Stimulated activated CD4-positive, alpha-beta T cell treated with anti-CD3 and anti-CD28 coated beads, Interleukin-2, amount 100 ng/mL, for 24 hours (primary cell): ENCODE results near the gene POTEE.
"Not testable (repeated sequence)": the region's sequence is repeated elsewhere in the genome, so short reads cannot be mapped to it uniquely, and the experiment has no call there.

ENCODE experiments used
- DNase-seq, 2 donors: peaks; one replicate each; pipeline ENCODE4 v3.0.0-alpha.2; 2020

The POTEE gene

DNA sequence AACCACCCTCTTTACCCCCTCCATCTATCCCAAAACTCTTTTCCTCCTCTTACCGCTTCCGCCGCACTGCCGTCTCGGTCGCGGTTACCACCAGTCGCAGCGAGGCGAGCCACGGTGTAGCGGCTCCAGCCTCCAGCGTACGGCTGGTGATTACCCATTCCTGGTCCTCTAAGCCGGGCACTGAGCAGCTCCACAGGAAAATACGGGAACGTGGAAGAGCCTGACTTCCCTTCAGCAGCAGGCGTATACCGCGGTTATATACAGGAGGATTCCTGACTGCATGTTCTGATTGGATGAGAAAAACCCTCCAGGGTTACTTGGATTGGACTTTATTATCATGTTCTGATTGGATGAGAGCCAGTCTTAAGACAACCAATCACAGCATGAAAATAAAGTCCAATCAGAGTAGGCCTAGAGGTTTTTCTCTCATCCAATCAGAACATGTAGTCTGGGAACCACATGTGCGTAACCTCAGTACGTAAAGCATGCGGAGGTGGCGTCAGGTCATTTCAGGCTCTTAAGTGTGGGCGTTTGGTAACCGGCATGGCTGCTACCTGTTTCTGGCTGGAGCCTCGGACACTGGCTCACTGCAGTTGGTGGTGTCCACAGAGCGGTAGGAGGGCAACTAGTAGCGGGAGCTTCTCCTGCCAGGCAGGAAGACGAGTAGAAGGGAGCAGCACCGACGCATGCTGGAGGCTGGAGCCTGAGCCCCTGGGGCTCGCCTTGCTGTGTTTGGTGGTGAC is at the start of gene POTEE:
Gene POTEE, plus strand, starts transcription at position 507 of the 743 bp plus-strand sequence. CDS start 8,867 bp downstream, outside the sequence.
- not testable (repeated sequence) for DNase-seq

DNA sequence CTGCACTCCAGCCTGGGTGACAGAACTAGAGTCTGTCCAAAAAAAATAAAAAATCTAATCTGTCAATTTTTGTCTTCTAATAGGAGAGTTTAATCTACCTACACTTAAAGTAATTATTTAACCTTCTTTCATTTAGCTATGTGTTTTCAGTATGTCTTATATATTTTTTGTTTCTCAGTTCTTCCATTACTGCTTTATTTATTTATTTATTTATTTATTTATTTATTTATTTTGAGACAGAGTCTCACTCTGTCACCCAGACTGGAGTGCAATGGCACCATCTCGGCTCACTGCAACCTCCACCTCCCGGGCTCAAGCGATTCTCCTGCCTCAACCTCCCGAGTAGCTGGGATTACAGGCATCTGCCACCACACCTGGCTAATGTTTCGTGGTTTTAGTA is 43.8 kb upstream of the POTEE start:
- not testable (repeated sequence) for DNase-seq

DNA sequence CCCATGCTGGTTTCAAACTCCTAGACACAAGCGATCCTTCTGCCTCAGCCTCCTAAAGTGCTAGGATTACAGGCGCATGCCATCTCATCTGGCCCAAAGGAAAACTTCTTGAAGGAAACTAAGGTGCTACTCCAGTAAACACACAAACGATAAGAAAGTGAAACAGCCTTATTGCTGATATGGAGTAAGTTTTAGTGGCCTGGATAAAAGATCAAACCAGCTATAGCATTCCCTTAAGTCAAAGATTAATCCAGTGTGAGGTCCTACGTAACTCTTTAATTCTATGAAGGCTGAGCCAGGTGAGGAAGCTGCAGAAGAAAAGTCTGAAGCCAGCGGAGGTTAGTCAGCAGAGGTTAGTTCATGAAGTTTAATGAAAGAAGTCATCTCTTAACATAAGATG is 40.8 kb upstream of the POTEE start:
- no peak for DNase-seq

DNA sequence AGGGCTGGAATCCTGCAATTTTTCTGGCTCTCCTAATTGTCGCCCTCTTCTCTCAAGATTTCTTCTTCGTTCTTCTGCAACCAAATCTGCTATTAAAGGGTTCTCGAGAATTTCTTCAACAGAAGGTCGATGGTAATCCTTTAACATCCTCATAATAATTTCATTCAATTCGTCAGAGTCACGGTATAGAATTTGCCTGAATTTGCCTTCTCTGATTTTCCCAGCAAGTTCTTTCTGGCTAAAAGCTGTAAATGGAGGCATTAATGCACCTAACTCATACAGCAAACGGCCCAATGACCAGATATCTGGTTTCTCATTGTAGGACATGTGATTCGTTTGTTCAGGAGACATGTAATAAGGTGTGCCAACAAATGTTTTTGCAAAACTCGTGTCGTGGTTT is 31.3 kb upstream of the POTEE start:
- DNase-seq: not testable (repeated sequence)

DNA sequence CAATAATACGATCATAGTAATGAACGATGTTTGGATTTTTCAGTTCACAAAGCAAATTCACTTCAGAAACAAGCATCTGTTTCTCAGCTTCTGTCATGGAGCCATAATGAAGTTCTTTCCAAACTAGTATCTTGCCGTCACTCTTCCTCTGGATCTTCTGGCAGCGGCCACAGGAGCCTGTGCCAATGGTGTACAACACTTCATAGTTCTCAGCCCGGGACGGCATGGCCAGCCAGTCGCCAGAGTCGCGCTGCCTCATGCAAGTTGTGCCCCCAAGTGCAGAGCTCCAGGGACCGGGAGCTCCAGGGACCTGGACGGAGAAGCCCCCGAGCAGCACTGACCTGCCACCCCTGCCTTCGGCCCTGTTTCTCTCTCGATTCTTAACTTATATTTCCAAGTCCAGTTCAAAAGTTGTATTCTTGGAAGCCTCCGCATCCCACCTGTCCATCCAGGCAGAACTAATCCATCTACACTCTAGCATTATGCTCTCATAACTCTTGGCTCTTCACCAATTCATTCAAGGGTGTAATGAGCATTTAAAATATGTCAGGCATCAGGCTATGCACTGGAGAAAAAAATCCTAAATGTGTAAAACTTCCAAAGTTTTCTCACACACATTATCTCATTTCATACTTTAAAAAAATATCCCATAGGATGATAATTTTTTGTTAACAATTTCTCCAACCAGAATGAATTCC is 30.5 kb upstream of the POTEE start:
- DNase-seq: not testable (repeated sequence)

DNA sequence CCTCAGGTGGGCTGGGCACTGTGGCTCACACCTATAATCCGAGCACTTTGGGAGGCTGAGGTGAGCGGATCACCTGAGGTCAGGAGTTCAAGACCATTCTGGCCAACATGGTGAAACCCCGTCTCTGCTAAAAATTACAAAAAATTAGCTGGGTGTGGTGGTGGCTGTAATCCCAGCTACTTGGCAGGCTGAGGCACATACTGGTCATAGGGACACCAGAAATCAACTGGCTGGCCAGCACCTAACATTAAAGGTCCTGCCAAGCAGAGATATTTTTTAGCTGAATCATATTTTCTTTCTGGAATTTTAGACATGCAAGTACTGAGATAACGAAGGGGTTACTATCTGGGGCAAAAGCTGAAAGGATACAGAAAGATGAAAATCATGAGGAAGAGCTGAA is 27.9 kb upstream of the POTEE start:
- not testable (repeated sequence) for DNase-seq

DNA sequence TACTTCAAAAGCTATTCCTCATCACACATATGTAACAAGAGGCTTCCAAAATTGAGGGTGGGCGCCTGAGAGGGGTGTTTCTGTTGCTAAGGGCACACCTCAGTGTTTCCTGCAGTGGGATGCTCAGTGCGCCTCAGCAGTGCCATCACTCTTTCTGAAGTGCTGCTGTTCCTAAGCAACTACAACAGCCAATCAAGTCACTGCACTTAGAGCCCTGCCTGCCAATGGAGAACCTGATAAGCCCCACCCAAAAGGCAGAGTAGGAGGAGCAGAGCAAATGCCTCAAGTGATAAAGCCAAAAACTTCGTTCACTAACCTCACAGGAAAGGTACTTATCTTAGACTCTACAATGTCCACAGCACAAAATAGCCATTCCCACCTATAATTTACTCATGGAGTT is 15.9 kb upstream of the POTEE start:
- DNase-seq: not testable (repeated sequence)

DNA sequence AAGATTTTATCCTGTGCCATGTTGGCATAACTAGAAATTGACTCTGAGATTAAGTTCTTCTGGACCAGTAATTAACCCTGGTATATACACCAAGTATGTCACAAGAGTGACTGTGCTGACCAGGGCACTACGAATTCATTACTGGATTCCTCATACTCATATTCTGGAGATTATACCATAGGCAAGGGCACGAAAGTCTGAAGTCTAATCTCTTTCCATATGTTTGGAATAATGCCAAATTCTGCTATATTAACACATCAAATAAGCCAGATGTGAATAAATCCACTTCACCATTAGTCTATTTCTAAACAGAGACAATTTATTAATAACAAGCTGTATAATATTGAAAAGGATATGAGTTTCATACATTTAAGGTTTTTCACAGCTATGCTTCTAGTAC is 13.2 kb upstream of the POTEE start:
- DNase-seq: not testable (repeated sequence)

DNA sequence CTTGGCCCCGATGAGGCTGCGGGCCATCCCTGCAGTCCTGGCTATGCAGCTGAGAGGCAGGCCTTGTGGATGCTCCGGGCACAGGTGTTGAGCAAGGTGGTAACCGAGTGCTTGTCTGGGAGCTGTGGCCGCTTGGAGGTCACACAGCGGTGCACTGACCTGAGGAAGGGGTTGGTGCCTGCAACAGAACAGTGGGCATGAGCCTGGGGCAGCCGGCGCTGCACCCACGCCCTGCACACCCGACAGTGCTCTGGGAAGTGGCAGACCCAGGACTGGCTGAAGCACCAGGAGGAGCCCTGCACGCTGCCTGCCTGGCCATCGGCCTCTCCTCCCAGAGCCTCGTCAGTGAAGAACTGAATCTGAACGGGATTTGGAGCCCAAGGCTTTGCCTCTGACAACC is 8.2 kb upstream of the POTEE start:
- DNase-seq: no peak

DNA sequence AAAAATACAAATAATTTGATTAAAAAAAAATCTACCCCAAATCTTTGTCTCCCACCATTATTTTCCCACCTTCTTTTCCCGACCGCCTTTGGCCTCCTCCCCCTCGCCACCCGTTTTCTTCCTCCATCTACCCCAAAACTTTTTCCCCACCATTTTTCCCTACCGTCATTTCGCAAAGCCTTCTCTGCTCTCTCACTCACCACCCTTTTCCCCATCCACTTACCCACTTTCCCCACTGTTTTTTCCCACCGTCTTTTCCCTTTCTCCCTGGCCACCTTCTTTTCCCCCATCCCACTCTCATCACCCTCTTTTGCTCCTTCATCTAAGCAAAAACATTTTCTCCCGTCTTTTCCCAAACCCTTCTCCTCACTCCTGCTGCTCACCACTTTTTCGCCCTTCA is 1.5 kb upstream of the POTEE start:
- DNase-seq: not testable (repeated sequence)

DNA sequence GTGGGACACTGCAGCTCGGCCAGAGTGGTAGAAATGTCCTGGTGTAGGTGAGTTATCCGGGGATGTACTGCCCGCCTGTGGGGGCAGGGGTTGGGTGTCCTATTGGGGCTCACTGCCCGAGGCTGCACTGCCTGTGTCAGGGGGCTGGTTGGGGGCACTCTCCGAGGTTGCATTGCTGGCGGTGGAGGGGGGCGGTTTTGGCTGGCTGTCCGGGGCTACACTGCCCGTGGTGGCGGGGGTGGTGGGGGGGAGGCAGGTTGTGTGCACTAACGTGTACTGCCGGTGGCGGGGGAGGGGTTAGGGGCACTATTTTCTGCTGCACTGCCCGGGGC is 403 bp downstream of the POTEE start:
- DNase-seq: not testable (repeated sequence)

DNA sequence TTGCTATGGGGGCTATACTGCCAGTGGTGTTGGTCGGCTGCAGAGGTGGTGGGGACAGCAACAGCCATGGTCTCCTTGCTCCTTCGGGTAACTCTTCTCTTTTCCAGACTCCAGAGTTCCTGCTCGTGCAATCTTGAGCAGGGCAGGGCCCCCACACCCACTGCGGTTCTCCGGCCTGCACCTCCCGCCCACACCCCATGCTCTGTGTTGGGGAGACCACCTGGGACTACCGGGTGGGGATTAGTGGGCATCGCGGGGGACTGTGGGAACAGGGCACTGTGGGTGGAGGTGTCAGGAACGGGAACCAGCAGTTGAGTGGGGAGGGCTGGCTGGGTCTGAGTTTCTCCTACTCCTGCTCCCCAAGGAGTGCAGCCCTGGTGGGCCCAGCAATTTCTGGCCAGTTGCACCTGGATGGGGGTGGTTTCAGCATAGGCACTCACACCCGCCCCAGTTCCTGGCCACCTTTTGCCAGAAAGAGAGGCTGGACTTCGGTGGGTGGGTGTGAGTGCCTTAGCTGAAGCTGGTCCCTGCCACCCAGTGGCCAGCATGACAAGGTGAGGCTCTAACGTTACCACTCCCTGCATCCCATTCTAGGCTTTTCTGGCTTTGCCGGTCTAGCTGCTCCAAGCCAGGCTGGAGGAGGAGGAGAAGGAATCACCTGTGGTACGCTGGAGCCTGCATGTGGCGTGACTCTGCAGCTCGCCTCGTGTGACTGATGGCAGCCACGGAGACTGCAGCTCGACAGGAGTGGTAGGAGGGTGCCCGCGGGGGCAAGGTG is 1.3 kb downstream of the POTEE start:
- not testable (repeated sequence) for DNase-seq

DNA sequence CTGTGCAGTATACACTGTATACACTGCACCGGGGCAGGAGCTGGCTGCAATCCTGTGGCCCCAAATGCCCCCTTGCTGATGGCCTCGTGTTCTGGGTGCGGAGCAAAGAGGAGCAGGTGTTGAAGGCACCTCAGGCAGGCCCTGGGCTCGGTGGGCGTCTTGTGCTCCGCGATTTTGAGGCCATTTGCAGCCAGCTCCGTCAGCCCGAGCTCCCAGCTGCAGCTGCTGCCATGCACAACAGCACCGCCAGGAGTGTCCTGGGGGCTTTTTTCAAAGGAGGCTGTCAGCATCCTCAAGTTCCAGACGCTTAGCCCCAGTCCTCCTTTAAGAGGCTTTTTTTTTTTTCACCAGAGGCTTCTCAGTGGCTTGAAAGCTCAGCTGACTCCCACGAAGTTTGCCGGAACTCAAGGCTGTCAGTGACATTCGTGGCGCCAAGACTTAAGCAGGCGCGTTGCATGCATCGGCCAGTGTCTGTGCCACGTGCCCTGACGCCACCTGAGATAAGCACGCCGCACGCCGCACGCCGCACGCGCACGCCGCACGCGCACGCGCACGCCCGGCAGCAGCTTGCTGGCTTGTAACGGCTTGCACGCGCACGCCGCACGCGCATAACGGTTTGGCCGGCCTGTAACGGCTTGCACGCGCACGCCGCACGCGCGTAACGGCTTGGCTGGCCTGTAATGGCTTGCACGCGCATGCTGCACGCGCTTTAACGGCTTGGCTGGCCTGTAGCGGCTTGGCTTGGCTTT is 8.1 kb downstream of the POTEE start:
- DNase-seq: not testable (repeated sequence)

DNA sequence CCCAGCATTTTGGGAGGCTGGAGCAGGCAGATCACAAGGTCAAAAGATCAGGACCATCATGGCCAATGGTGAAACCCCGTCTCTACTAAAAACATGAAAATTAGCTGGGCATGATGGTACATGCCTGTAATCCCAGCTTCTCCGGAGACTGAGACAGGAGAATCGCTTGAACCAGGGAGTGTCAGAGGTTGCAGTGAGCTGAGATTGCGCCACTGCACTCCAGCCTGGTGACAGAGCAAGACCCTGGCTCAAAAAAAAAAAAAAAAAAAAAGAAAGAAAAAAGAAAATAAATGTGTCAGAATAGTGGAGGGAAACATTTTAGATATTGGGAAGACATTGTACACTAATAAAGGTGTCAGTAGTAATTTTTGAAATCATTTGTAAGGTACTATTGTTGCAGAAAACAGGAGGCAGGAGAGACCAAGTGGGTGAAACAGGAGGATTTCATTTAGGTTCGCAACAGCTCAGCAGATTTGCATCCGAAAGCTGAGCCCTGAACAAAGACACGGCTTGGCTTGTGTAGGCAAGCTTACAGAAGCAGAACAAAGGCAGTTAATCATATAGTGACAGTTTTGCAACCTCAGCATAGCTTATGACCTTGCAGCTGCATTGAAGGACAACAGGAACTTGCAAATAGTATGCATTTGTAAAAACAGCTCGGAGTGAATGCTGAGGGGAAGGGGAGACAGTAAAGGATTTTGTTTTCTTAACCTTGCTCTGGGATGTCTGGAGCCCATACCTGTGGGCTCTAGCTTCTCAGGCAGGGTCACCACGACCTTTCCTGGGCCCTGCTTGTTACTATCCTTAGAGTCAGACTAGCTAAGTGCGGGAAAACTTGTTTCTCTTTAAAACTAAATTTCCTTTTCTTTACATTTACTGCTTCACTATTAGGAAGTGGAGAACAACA is 26.5 kb downstream of the POTEE start:
- DNase-seq: not testable (repeated sequence)
